ENCODE results near the gene NPHP4. TPM values are rescaled to one million over a fixed set of nuclear protein-coding genes. Genes with fewer than 3 reads are reported as not detected.

NPHP4 gene
- total RNA-seq, 4 donors from 2014 or later = 1.1 to 10.4 (median 1.8) TPM

DNA sequence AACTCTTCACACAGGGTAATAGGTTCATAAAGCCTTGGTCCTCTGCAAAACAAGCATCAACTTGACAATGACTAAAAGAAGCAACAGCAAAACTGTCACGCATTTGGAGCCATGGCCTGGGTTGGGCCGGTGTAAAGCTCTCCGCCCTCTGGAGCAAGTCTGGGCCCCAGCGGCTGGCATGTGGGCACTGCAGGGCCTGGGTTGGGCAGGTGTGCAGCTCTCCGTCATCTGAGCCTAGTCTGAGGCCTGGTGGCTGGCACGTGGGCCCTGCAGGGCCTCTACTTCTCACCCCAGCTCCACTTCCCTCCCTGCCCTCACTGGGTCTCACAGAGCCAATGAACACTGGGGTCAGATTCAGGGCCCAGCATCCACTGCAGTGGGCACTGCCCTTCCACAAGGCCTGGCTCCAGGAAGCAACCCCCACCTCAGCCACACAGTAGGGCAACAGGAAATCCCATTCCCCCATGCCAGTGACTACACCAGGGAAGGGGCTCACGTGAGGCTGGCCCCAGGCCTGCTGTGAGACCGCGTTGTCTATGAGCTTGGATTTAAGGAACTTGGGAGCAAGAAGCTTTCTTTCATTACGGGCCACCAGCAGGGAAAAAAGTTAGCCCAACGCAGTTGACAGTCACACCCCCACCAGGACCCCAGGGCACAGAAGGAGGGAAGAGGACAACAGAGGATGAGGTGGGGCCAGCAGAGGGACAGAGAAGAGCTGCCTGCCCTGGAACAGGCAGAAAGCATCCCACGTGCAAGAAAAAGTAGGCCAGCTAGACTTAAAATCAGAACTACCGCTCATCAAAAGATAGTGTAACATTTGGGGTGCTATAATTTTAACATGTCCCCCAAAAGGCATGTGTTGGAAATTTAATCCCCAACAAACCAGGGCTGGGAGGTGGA is 52.7 kb downstream of the NPHP4 start:
- DNase-seq = no peak
- TF ChIP-seq, protein P1, sequence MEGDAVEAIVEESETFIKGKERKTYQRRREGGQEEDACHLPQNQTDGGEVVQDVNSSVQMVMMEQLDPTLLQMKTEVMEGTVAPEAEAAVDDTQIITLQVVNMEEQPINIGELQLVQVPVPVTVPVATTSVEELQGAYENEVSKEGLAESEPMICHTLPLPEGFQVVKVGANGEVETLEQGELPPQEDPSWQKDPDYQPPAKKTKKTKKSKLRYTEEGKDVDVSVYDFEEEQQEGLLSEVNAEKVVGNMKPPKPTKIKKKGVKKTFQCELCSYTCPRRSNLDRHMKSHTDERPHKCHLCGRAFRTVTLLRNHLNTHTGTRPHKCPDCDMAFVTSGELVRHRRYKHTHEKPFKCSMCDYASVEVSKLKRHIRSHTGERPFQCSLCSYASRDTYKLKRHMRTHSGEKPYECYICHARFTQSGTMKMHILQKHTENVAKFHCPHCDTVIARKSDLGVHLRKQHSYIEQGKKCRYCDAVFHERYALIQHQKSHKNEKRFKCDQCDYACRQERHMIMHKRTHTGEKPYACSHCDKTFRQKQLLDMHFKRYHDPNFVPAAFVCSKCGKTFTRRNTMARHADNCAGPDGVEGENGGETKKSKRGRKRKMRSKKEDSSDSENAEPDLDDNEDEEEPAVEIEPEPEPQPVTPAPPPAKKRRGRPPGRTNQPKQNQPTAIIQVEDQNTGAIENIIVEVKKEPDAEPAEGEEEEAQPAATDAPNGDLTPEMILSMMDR (IDR thresholded peaks at IDR 0.05 in 4 of 5, conservative IDR thresholded peaks at IDR 0.05 in 1 of 5) = no peak
- TF ChIP-seq POLR2A (IDR thresholded peaks at IDR 0.05) = no peak
- intact Hi-C loops (cut with DNase I; ENCODE audit: low total_unique reads) = no loop called here
- Histone ChIP-seq H3K4me1 (no peaks in the 10 kb centered on the region), H3K27ac (no peak overlapping the region), H3K9me3 (no peaks in the 10 kb centered on the region), H3K36me3 (no peaks in the 10 kb centered on the region), H3K4me3 (no peak overlapping the region), H3K27me3 (no peaks in the 10 kb centered on the region)
- in situ Hi-C loops (cut with MboI; ENCODE audit: low sequenced_read_pairs in 4 of 4) = loop anchor here in 1 of 4 donors (25.0 kb wide), 1 partner anchor 427 kb away; no protein-coding TSS in a partner anchor
- ATAC-seq = no peak

DNA sequence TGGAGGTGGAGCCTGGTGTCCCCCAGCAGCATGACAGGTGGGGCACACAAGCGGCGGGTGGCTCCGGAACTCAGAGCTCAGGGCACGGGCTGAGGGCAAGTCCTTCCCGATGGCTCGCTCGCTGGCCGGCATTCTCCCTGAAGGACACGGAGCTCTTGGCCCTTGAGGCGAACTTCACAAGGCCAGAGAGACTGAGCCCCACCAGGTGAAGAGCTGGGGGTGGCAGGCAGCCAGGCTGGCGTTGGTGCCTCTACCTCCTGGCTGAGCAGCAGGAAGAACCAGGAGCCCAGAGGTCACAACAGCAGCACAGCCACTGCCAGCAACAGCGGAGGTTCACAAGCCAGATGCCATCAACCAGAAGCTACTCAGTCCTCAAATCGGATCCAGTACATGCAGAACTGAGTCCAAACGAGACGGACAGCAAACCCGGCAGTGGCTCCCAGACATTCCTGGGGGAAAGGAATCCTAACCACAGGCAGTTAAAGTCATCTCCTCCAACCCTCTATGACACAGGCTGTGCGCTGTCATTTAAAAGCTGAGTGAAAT is 54.1 kb downstream of the NPHP4 start:
- no peaks in the 10 kb centered on the region for H3K9me3 ChIP-seq
- intact Hi-C loops (cut with DNase I; ENCODE audit: low total_unique reads) (no loop called here), in situ Hi-C loops (cut with MboI; ENCODE audit: low sequenced_read_pairs in 4 of 4) (loop anchor here in 1 of 4 donors (25.0 kb wide), 1 partner anchor 426 kb away; no protein-coding TSS in a partner anchor)
- ATAC-seq = no peak
- H3K27me3 ChIP-seq = no peaks in the 10 kb centered on the region
- no peaks in the 10 kb centered on the region for H3K36me3 ChIP-seq
- H3K27ac ChIP-seq = no peak overlapping the region
- H3K4me1 ChIP-seq = no peaks in the 10 kb centered on the region
- H3K4me3 ChIP-seq = no peak overlapping the region
- TF ChIP-seq, protein P1 (IDR thresholded peaks at IDR 0.05 in 4 of 5, conservative IDR thresholded peaks at IDR 0.05 in 1 of 5) = no peak
- no peak for TF ChIP-seq POLR2A (IDR thresholded peaks at IDR 0.05)
- DNase-seq = no peak

DNA sequence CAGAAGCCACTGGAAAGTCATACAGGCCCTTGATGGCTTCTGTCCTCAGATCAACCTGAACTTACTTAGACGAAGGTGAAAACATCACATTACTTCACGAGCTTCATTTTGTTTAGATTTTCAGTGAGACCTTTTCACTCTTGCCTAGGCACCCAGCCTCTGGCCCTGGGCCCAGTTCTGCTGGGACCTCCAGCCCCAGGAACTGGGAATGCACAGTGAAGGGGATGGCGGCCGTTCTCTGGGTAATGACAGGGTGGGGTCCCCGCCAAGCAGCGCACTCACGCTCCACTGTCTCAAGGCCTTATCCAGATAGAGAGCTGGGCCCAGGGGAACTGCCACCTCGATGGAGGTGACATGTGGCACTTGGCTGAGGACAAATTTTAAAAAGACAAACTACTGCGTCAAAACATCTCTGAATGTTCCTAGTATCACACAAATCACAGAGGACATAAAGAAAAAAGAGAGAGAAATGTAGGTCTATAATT is 54.8 kb downstream of the NPHP4 start:
- Histone ChIP-seq H3K36me3 (no peaks in the 10 kb centered on the region), H3K4me1 (no peaks in the 10 kb centered on the region), H3K27me3 (no peaks in the 10 kb centered on the region), H3K27ac (no peak overlapping the region), H3K4me3 (no peak overlapping the region), H3K9me3 (no peaks in the 10 kb centered on the region)
- TF ChIP-seq, protein P1 (IDR thresholded peaks at IDR 0.05 in 4 of 5, conservative IDR thresholded peaks at IDR 0.05 in 1 of 5) = no peak
- TF ChIP-seq POLR2A (IDR thresholded peaks at IDR 0.05) = no peak
- in situ Hi-C loops (cut with MboI; ENCODE audit: low sequenced_read_pairs in 4 of 4) (loop anchor here in 1 of 4 donors (25.0 kb wide), 1 partner anchor 425 kb away; no protein-coding TSS in a partner anchor), intact Hi-C loops (cut with DNase I; ENCODE audit: low total_unique reads) (no loop called here)
- DNase-seq (no peak), ATAC-seq (no peak)

DNA sequence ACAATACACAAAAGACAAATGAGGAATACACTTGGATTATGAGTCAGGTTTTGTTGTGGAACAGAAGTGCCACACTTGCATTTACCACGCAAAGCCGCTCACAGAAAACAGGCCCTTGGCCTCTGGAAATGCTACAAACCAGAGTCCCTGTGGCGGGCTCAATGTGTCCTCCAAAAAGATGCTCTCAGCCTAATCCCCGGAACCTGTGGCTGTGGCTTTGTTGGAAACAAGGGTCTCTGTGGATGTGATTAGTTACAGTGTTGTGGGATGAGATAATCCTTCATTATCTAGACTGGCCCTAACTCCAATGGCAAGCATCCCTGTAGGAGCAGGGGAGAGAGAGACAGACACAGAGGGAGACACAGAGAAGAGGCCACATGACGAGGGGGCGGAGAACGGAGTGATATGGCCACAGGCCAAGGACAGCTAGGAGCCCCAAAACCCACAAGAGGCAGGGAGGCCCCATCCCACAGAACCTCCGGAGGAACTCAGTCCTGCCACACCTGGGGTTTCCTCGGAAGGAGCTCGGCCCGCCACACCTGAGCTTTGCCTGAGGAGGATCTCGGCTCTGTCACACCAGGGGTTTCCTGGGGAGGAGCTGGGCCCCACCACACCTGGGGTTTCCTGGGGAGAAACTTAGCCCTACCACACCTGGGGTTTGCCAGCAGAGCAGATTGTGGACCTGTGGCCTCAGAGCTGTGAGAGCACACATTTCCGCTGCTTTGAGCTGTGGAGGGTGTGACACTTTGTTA is 55.4 kb downstream of the NPHP4 start:
- H3K4me1 ChIP-seq = no peaks in the 10 kb centered on the region
- H3K9me3 ChIP-seq = no peaks in the 10 kb centered on the region
- in situ Hi-C loops (cut with MboI; ENCODE audit: low sequenced_read_pairs in 4 of 4) = loop anchor here in 1 of 4 donors (25.0 kb wide), 1 partner anchor 424 kb away; no protein-coding TSS in a partner anchor
- H3K36me3 ChIP-seq = no peaks in the 10 kb centered on the region
- ATAC-seq (no peak), DNase-seq (no peak)
- no peak for TF ChIP-seq POLR2A (IDR thresholded peaks at IDR 0.05)
- TF ChIP-seq, protein P1 (IDR thresholded peaks at IDR 0.05 in 4 of 5, conservative IDR thresholded peaks at IDR 0.05 in 1 of 5) = no peak
- no peak overlapping the region for H3K4me3 ChIP-seq
- H3K27me3 ChIP-seq = no peaks in the 10 kb centered on the region
- H3K27ac ChIP-seq = no peak overlapping the region
- intact Hi-C loops (cut with DNase I; ENCODE audit: low total_unique reads) = no loop called here
